ENCODE data around the gene CIBAR2. TPM values are rescaled to one million over a fixed set of nuclear protein-coding genes. Genes with fewer than 3 reads are reported as not detected.

Gene CIBAR2
- total RNA-seq (2014; rRNA removed; shearing (Covaris generic); ENCODE audit: low replicate concordance) = 0.72 TPM in 1 of 2 replicates, not detected in the other

GRCh38 chr16:85112364-85112763 is at the start of gene CIBAR2:
CIBAR2 (minus strand) TSS chr16:85112472; CDS start chr16:85112352, 120 bp downstream.
- Histone ChIP-seq H3K27me3 (no peaks in the 10 kb centered on the region), H3K4me3 (no peak within 1 kb of the TSS), H3K9me3 (no peaks in the 10 kb centered on the region), H3K36me3 (no peaks in the 10 kb centered on the region)
- no peak for DNase-seq

DNA sequence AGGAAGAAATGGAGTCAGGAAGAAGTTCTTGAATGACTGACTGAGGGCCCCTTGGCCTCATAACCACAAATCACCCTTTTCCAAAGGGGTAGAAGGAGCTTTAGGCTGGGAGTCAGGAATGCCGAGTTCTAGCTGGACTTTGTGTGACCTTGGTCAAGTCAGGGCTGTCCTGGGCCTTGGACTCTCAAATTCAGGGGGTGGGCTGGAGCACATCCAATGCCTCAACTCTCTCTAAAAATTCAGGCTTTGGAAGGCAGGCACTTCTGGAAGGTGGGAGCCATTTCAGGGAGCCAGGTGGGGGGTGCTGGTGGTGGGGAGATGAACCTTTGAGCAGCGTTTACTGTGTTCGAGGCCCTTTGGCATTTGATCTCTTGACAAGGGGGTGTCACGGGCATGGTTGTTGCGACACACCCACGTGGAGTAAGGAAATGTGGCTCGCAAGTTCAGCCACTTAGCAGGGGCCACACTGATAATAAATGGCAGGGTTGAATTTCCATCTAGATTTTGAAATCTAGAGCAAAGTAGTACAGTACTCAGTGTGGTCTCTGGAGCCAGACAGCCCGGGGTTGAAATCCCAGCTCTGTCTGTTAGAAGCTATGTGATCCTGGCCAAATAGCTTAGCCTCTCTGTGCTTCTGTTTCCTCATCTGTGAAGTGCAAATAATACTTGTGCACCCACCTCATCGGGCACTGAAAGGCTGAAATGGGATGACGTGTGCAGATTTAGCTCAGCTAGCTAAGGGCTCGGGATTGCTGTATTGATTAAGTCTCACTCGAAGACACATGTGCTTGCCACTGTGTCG is 47.1 kb upstream of the CIBAR2 start:
- no peaks in the 10 kb centered on the region for H3K27me3 ChIP-seq
- H3K4me3 ChIP-seq = no peak overlapping the region
- no peaks in the 10 kb centered on the region for H3K9me3 ChIP-seq
- DNase-seq = no peak
- no peaks in the 10 kb centered on the region for H3K36me3 ChIP-seq

DNA sequence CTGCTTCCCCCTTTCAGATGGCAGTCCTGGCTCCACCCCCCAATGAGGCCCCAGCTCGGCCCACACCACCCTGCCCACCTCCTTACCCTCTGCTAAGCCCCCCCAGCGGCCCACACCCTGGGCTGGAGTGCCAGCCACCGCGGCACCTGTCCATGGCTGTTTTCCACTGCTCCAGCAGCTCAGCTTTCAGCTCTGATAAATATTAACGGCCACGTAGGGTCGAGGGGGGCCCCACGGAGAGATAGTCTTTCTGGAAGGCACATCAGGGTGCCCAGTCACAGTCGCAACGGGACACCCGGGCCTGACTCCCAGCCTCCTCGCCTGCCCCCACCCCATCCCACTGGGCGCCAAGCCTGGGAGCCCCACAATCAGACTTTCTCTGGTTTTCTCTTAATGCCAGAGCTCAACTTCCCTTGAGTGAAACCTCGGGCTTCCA is 46.5 kb upstream of the CIBAR2 start:
- Histone ChIP-seq H3K27me3 (no peaks in the 10 kb centered on the region), H3K4me3 (no peak overlapping the region), H3K9me3 (no peaks in the 10 kb centered on the region), H3K36me3 (no peaks in the 10 kb centered on the region)
- DNase-seq = no peak

- no peak for DNase-seq
- no peak overlapping the region for H3K4me3 ChIP-seq
- H3K36me3 ChIP-seq = no peaks in the 10 kb centered on the region
- H3K27me3 ChIP-seq = no peaks in the 10 kb centered on the region
- no peaks in the 10 kb centered on the region for H3K9me3 ChIP-seq
These were observed 45.8 kb upstream of the CIBAR2 start for GRCh38 chr16:85157813-85158742.

GRCh38 chr16:85157372-85157771 is 45.1 kb upstream of the CIBAR2 start:
- no peak overlapping the region for H3K4me3 ChIP-seq
- no peak for DNase-seq
- no peaks in the 10 kb centered on the region for H3K27me3 ChIP-seq
- H3K36me3 ChIP-seq = no peaks in the 10 kb centered on the region
- H3K9me3 ChIP-seq = no peaks in the 10 kb centered on the region

DNA sequence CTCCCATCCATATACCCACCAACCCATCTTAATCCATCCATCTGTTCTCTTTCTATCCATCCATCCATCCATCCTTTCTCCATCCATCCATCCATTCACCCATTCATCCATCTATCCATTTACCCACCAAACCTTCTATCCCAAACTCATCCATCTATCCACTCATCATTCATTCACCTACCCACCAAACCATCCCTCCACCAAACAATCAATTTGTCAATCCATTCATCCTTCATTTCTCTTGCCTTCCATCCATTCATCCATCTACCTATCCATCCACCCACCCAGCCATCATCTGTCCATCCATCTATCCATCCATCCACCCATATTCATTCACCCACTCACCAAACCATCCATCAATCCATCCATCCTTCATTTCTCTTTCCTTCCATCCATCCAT is 44.6 kb upstream of the CIBAR2 start:
- Histone ChIP-seq H3K4me3 (no peak overlapping the region), H3K9me3 (no peaks in the 10 kb centered on the region), H3K27me3 (no peaks in the 10 kb centered on the region), H3K36me3 (no peaks in the 10 kb centered on the region)
- DNase-seq = no peak

- no peaks in the 10 kb centered on the region for H3K9me3 ChIP-seq
These were observed 44.2 kb upstream of the CIBAR2 start for GRCh38 chr16:85156440-85156839.

GRCh38 chr16:85153656-85154091 is 41.4 kb upstream of the CIBAR2 start:
- Histone ChIP-seq H3K9me3 (no peaks in the 10 kb centered on the region), H3K36me3 (no peaks in the 10 kb centered on the region), H3K4me3 (no peak overlapping the region), H3K27me3 (no peaks in the 10 kb centered on the region)
- no peak for DNase-seq

More at GRCh38 chr16:85156440-85156839, 44.2 kb upstream of the CIBAR2 start:
- no peak for DNase-seq
- Histone ChIP-seq H3K4me3 (no peak overlapping the region), H3K36me3 (no peaks in the 10 kb centered on the region), H3K27me3 (no peaks in the 10 kb centered on the region)

GRCh38 chr16:85153046-85153445 is 40.8 kb upstream of the CIBAR2 start:
- H3K4me3 ChIP-seq = no peak overlapping the region
- DNase-seq = no peak
- no peaks in the 10 kb centered on the region for H3K27me3 ChIP-seq
- no peaks in the 10 kb centered on the region for H3K9me3 ChIP-seq
- no peaks in the 10 kb centered on the region for H3K36me3 ChIP-seq

DNA sequence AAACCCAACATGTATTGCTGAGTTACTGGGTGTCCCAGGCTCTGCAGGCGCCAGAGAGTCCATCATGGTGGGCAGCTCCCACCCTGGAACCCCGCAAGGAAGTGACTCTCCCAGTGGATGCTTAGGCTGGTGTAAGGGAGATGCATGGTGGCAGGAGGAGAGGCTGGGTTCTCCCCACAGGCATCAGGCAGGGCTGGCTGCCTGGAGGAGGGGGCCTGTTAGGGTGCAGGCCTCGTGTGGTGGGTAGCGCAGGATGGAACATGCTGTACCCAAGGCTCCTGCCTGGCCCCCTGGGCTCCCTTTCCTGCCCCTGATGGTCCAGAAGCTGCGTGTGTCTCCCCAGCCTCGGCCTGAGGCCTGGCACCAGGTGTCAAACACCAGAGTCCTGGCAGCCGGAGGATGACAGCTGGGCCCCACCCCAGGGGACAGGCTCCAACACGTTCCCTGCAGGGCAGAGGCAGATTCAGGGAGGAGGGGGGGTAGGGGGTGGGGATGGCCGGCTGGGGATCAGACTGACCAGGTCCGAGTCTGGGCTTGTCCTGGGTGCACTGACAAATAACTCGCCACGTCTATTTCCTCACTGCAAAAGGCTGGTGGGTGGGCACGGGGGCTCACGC is 40.2 kb upstream of the CIBAR2 start:
- no peak overlapping the region for H3K4me3 ChIP-seq
- no peaks in the 10 kb centered on the region for H3K36me3 ChIP-seq
- no peaks in the 10 kb centered on the region for H3K27me3 ChIP-seq
- H3K9me3 ChIP-seq = no peaks in the 10 kb centered on the region
- DNase-seq = peak; percentile 70

- H3K27me3 ChIP-seq = no peaks in the 10 kb centered on the region
- no peak overlapping the region for H3K4me3 ChIP-seq
- peak; percentile 98 for DNase-seq
- no peaks in the 10 kb centered on the region for H3K36me3 ChIP-seq
- H3K9me3 ChIP-seq = no peaks in the 10 kb centered on the region
These were observed 39.5 kb upstream of the CIBAR2 start for GRCh38 chr16:85151603-85152413.

- DNase-seq = no peak
- Histone ChIP-seq H3K27me3 (no peaks in the 10 kb centered on the region), H3K36me3 (no peaks in the 10 kb centered on the region)
These were observed 38.9 kb upstream of the CIBAR2 start for GRCh38 chr16:85151079-85151602.

DNA sequence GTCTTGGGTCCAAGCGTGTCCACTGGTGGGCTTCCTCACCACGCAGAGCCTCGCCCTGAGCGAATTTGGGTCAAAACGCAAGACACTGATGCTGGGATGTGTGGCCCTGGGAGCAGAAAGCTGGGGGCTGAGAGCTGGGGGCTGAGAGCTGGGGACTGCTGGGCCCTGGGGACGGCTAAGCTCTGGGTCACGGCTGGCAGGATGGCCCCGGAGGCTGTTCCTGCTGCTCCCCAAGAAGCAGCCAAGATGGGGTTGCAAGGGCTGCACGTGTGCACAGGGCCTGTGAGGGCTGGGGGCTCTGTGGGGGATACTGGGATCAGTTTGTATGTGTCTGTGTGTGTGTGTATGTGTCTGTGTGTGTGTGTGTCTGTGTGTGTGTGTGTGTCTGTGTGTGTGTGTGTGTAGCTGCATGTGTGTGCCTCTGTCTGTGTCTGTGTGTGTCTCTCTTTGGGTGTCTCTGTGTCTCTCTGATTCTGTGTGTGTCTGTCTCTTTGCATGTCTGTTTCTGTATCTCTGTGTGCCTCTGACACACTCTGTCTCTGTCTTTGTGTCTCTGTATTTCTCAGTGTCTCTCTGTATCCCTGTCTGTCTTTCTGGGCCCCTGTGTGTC is 38.2 kb upstream of the CIBAR2 start:
- DNase-seq = no peak
- no peaks in the 10 kb centered on the region for H3K27me3 ChIP-seq
- H3K4me3 ChIP-seq = no peak overlapping the region
- no peaks in the 10 kb centered on the region for H3K36me3 ChIP-seq
- H3K9me3 ChIP-seq = no peaks in the 10 kb centered on the region

More at GRCh38 chr16:85151079-85151602, 38.9 kb upstream of the CIBAR2 start:
- Histone ChIP-seq H3K4me3 (no peak overlapping the region), H3K9me3 (no peaks in the 10 kb centered on the region)

DNA sequence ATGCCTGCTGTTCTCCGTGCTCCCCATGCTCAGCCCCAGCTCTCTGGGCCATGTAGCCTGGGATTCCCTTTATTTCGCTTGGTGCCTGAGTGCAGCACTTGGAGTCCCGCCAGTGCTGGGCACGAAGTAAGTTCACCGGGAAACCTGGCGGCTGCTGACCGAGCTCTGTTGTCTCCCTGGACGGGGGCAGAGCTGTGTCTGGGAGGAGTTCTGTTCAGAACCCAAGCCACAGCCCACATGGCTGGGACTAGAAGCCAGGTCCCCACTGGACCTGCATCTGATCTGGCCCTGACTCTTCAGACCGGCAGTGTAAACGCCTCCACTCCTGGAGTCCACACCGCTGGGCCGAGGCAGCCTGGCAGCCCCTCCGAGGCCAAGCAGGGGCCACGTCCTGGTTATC is 37.5 kb upstream of the CIBAR2 start:
- DNase-seq = no peak
- Histone ChIP-seq H3K36me3 (no peaks in the 10 kb centered on the region), H3K27me3 (no peaks in the 10 kb centered on the region)

GRCh38 chr16:85148931-85149330 is 36.7 kb upstream of the CIBAR2 start:
- H3K9me3 ChIP-seq = no peaks in the 10 kb centered on the region
- no peaks in the 10 kb centered on the region for H3K36me3 ChIP-seq
- DNase-seq = peak; percentile 58
- no peaks in the 10 kb centered on the region for H3K27me3 ChIP-seq
- H3K4me3 ChIP-seq = no peak overlapping the region

More for the DNA sequence above, 37.5 kb upstream of the CIBAR2 start:
- H3K9me3 ChIP-seq = no peaks in the 10 kb centered on the region
- H3K4me3 ChIP-seq = no peak overlapping the region

Measured in MG63 (cell line).